ENCODE data around the gene IL1RN. TPM values are rescaled to one million over a fixed set of nuclear protein-coding genes. Genes with fewer than 3 reads are reported as not detected.
A peak's percentile ranks its signal among the peaks of the same experiment; 100 is the strongest.

The IL1RN gene
- total and polyA plus RNA-seq, 2 donors (not counting 3 experiments of a cell fraction or from before 2014, with no cell fraction given): not detected

DNA sequence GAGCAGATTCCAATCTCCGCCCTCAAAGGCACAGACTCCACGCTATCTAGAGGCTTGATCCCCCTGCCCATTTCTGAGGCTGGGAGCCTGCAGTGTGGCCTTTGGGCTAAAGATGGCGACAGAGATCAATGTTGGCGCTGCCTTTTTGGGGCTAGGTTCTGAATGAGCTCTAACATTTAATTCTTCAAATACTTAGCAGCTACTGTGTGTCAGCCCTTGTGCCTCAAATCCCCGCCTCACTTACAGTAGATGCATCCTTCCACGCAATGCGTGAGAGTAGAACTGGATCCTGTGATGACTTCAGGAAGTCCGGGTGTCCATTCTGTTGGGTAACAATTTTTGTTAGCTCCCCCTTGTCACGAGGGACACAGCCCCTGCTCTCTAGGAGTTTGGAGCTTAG lies 47.3 kb upstream of the IL1RN start:
- H3K27me3 ChIP-seq (ENCODE audit: control insufficient read depth in 2 of 2, insufficient read depth in 2 of 2, low read length in 2 of 2): peaks cover 3 to 10% of the 10 kb centered on the region in 2 experiments
- H4K20me1 ChIP-seq (replicated peaks; ENCODE audit: control insufficient read depth, extremely low read depth, insufficient read depth, low read length): no peaks in the 10 kb centered on the region
- no peaks in the 10 kb centered on the region for H3K4me1 ChIP-seq (ENCODE audit: control insufficient read depth, extremely low read depth, insufficient read depth, low read length)
- dilution Hi-C loops (cut with MboI; ENCODE audit: extremely low pct_ligation_motif_present, low sequenced_read_pairs) (no loop called here), intact Hi-C loops (cut with micrococcal nuclease) (loop anchor here (1.0 to 2.0 kb wide), 2 partner anchors 63 to 118 kb away; no protein-coding TSS in a partner anchor)
- no peaks in the 10 kb centered on the region for H3K36me3 ChIP-seq (ENCODE audit: control insufficient read depth in 2 of 2, extremely low read depth in 1 of 2, insufficient read depth in 2 of 2, low read length in 2 of 2)
- H3K9me3 ChIP-seq (replicated peaks; ENCODE audit: control insufficient read depth, insufficient read depth, low read length): no peaks in the 10 kb centered on the region
- TF ChIP-seq, protein P1, sequence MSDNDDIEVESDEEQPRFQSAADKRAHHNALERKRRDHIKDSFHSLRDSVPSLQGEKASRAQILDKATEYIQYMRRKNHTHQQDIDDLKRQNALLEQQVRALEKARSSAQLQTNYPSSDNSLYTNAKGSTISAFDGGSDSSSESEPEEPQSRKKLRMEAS (IDR thresholded peaks at IDR 0.05; ENCODE audit: insufficient read depth, insufficient read length): no peak
- TF ChIP-seq, protein P2, sequence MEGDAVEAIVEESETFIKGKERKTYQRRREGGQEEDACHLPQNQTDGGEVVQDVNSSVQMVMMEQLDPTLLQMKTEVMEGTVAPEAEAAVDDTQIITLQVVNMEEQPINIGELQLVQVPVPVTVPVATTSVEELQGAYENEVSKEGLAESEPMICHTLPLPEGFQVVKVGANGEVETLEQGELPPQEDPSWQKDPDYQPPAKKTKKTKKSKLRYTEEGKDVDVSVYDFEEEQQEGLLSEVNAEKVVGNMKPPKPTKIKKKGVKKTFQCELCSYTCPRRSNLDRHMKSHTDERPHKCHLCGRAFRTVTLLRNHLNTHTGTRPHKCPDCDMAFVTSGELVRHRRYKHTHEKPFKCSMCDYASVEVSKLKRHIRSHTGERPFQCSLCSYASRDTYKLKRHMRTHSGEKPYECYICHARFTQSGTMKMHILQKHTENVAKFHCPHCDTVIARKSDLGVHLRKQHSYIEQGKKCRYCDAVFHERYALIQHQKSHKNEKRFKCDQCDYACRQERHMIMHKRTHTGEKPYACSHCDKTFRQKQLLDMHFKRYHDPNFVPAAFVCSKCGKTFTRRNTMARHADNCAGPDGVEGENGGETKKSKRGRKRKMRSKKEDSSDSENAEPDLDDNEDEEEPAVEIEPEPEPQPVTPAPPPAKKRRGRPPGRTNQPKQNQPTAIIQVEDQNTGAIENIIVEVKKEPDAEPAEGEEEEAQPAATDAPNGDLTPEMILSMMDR (IDR thresholded peaks at IDR 0.05; ENCODE audit: extremely low read depth in 1 of 2, insufficient read depth in 1 of 2, low read depth in 1 of 2, low read length in 2 of 2): peak; percentile 46 to 58
- no TSS peak for BruUV-seq (replicated peaks)
- POLR2A ChIA-PET: no interaction called here
- H3K9ac ChIP-seq (replicated peaks; ENCODE audit: extremely low read depth, insufficient read depth, low read length): no peak overlapping the region
- FAIRE-seq: peak; percentile 12
- no peak overlapping the region for H3K4me3 ChIP-seq (replicated peaks in 1 of 3; ENCODE audit: insufficient read depth in 1 of 3, low read depth in 1 of 3, low read length in 3 of 3)
- DNase-seq (ENCODE audit: low read depth, low spot score): peak; percentile 17
- no peaks in the 10 kb centered on the region for H3K79me2 ChIP-seq (ENCODE audit: control insufficient read depth, insufficient read depth, low read length)
- H2AFZ ChIP-seq (ENCODE audit: low read depth, low read length): no peak overlapping the region
- H3K4me2 ChIP-seq (ENCODE audit: insufficient read depth, low read length): no peak overlapping the region
- H3K9me1 ChIP-seq (replicated peaks; ENCODE audit: control insufficient read depth, extremely low read depth, insufficient read depth, low read length): no peaks in the 10 kb centered on the region
- CTCF ChIA-PET: interaction anchor here (0.6 to 3.1 kb wide), 16 partner anchors 9 to 310 kb away, joined by 3 to 63 read pairs (median 4); partner anchors contain the start of gene IL1F10
- H3K27ac ChIP-seq (ENCODE audit: insufficient read depth, low read depth, low read length): no peak overlapping the region

DNA sequence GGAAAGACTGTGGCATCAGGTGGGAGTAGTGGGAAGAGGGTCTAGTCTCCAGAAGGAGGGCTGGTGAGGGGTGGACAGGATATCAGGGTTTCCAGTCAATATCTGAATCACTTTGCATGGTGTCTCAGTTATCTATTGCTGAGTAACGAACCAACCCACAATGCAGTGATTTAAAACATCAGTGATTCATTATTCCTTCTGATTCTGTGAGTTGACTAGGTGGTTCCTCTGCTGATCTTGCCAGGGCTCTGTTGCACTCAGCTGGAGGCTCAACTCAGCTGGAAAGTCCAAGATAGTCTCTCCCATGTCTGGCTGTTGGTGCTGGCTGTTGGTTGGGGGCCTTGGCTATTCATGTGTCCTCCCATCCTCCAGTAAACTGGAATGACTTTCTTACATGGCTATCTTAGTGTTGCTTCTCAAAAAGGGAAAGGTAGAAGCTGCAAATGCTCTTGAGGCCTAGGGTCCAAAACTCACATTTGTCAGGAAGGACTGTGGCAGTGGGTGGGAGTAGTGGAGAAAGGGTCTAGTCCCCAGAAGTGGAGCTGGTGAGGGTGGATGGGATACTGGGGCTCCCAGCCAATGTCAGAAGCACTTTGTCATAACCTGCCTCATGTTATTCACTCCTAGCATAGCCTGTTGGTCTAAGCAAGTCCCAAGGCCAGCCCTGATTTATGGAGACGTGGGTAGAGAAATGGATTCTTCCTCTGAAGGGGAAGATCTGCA lies 45.7 kb upstream of the IL1RN start:
- Histone ChIP-seq H2AFZ (ENCODE audit: low read depth, low read length) (no peak overlapping the region), H3K9me1 (replicated peaks; ENCODE audit: control insufficient read depth, extremely low read depth, insufficient read depth, low read length) (no peaks in the 10 kb centered on the region), H3K79me2 (ENCODE audit: control insufficient read depth, insufficient read depth, low read length) (no peaks in the 10 kb centered on the region), H3K4me2 (ENCODE audit: insufficient read depth, low read length) (no peak overlapping the region), H3K27ac (ENCODE audit: insufficient read depth, low read depth, low read length) (no peak overlapping the region), H3K9me3 (replicated peaks; ENCODE audit: control insufficient read depth, insufficient read depth, low read length) (no peaks in the 10 kb centered on the region), H3K27me3 (ENCODE audit: control insufficient read depth in 2 of 2, insufficient read depth in 2 of 2, low read length in 2 of 2) (peaks cover 3 to 10% of the 10 kb centered on the region in 2 experiments), H3K4me1 (ENCODE audit: control insufficient read depth, extremely low read depth, insufficient read depth, low read length) (no peaks in the 10 kb centered on the region), H3K36me3 (ENCODE audit: control insufficient read depth in 2 of 2, extremely low read depth in 1 of 2, insufficient read depth in 2 of 2, low read length in 2 of 2) (no peaks in the 10 kb centered on the region), H4K20me1 (replicated peaks; ENCODE audit: control insufficient read depth, extremely low read depth, insufficient read depth, low read length) (no peaks in the 10 kb centered on the region), H3K4me3 (replicated peaks in 1 of 3; ENCODE audit: insufficient read depth in 1 of 3, low read depth in 1 of 3, low read length in 3 of 3) (no peak overlapping the region), H3K9ac (replicated peaks; ENCODE audit: extremely low read depth, insufficient read depth, low read length) (no peak overlapping the region)
- CTCF ChIA-PET: interaction anchor here (1.1 kb wide), 1 partner anchor 9 kb away, joined by 4 read pairs; no protein-coding TSS in a partner anchor
- BruUV-seq (replicated peaks): no TSS peak
- intact Hi-C loops (cut with micrococcal nuclease): loop anchor here (2.0 kb wide), 1 partner anchor 61 kb away; no protein-coding TSS in a partner anchor
- no peak for FAIRE-seq
- TF ChIP-seq GATA2 (IDR thresholded peaks at IDR 0.05; ENCODE audit: insufficient read depth, insufficient read length, low read depth, low read length) (no peak), FOS (IDR thresholded peaks at IDR 0.05; ENCODE audit: borderline replicate concordance, insufficient read depth, low read length) (no peak), JUN (IDR thresholded peaks at IDR 0.05; ENCODE audit: borderline replicate concordance, insufficient read depth, insufficient read length, low read depth) (no peak), POLR2AphosphoS5 (IDR thresholded peaks at IDR 0.05; ENCODE audit: insufficient read depth, low read depth, low read length) (no peak), POLR2A (IDR thresholded peaks at IDR 0.05; ENCODE audit: low read depth, low read length) (no peak), MYC (IDR thresholded peaks at IDR 0.05; ENCODE audit: low read depth, low read length) (no peak), EZH2 (IDR thresholded peaks at IDR 0.05; ENCODE audit: borderline replicate concordance, low read depth, low read length, severe bottlenecking) (no peak)
- TF ChIP-seq, protein P2 (IDR thresholded peaks at IDR 0.05; ENCODE audit: extremely low read depth in 1 of 2, insufficient read depth in 1 of 2, low read depth in 1 of 2, low read length in 2 of 2): no peak
- TF ChIP-seq, protein P1 (IDR thresholded peaks at IDR 0.05; ENCODE audit: insufficient read depth, insufficient read length): no peak
- DNase-seq (ENCODE audit: low read depth, low spot score): no peak
- POLR2A ChIA-PET: no interaction called here
- dilution Hi-C loops (cut with MboI; ENCODE audit: extremely low pct_ligation_motif_present, low sequenced_read_pairs): no loop called here
